GM15510 (cell line): ENCODE results near the gene PRSS12.

Experiments
- POLR2A ChIP-seq: IDR thresholded peaks from 3 replicates; pipeline ENCODE4 v1.6.1; 2011; ENCODE audit warnings: borderline replicate concordance; ENCODE audit not compliant: insufficient read length; ENCODE audit errors: extremely low read depth

PRSS12 gene

GRCh38 chr4:118278473-118279274 lies 74.1 kb downstream of the PRSS12 start:
- peak; percentile 93 for TF ChIP-seq POLR2A

- TF ChIP-seq POLR2A: no peak
Observed at GRCh38 chr4:118277243-118277642, 75.6 kb downstream of the PRSS12 start.

- no peak for TF ChIP-seq POLR2A
Observed at GRCh38 chr4:118276580-118276979, 76.2 kb downstream of the PRSS12 start.

GRCh38 chr4:118273642-118274041 lies 79.2 kb downstream of the PRSS12 start:
- no peak for TF ChIP-seq POLR2A

GRCh38 chr4:118271788-118272187 lies 81.0 kb downstream of the PRSS12 start:
- TF ChIP-seq POLR2A: no peak

GRCh38 chr4:118270492-118270891 lies 82.3 kb downstream of the PRSS12 start:
- TF ChIP-seq POLR2A: no peak

- TF ChIP-seq POLR2A: no peak
Observed at GRCh38 chr4:118268780-118269179, 84.0 kb downstream of the PRSS12 start.

- no peak for TF ChIP-seq POLR2A
Observed at GRCh38 chr4:118265312-118266144, 87.3 kb downstream of the PRSS12 start.

- TF ChIP-seq POLR2A: no peak
Observed at GRCh38 chr4:118264096-118264495, 88.7 kb downstream of the PRSS12 start.

GRCh38 chr4:118260309-118260708 lies 92.5 kb downstream of the PRSS12 start:
- no peak for TF ChIP-seq POLR2A

GRCh38 chr4:118259111-118259510 lies 93.7 kb downstream of the PRSS12 start:
- no peak for TF ChIP-seq POLR2A

GRCh38 chr4:118254368-118254767 lies 98.4 kb downstream of the PRSS12 start:
- no peak for TF ChIP-seq POLR2A

- no peak for TF ChIP-seq POLR2A
Observed at GRCh38 chr4:118249890-118250289, 102.9 kb downstream of the PRSS12 start.

- TF ChIP-seq POLR2A: no peak
Observed at GRCh38 chr4:118237531-118237930, 115.3 kb downstream of the PRSS12 start.

- TF ChIP-seq POLR2A: no peak
Observed at GRCh38 chr4:118235566-118236120, 117.2 kb downstream of the PRSS12 start.
